Measurements from ENCODE around the gene SMARCA2. TPM values are rescaled to one million over a fixed set of nuclear protein-coding genes. Genes with fewer than 3 reads are reported as not detected.

SMARCA2 gene
- total RNA-seq, 1 donor from 2014 or later = 198 TPM

GRCh38 chr9:2220036-2220435 is 204.9 kb downstream of the SMARCA2 start:
- intact Hi-C loops (cut with DNase I) = no loop called here
- ATAC-seq = no peak
- DNase-seq (ENCODE audit: low spot score) = no peak

- ATAC-seq (peak; percentile 72), DNase-seq (ENCODE audit: low spot score) (no peak)
- intact Hi-C loops (cut with DNase I) = no loop called here
These were observed 212.2 kb downstream of the SMARCA2 start for GRCh38 chr9:2227144-2227867.

GRCh38 chr9:2228132-2228531 is 213.0 kb downstream of the SMARCA2 start:
- peak; percentile 38 for ATAC-seq
- intact Hi-C loops (cut with DNase I) = no loop called here
- no peak for DNase-seq (ENCODE audit: low spot score)

GRCh38 chr9:2228641-2229040 is 213.5 kb downstream of the SMARCA2 start:
- DNase-seq (ENCODE audit: low spot score) (no peak), ATAC-seq (no peak)
- intact Hi-C loops (cut with DNase I) = no loop called here

GRCh38 chr9:2229109-2229721 is 214.1 kb downstream of the SMARCA2 start:
- no peak for ATAC-seq
- intact Hi-C loops (cut with DNase I) = no loop called here
- no peak for DNase-seq (ENCODE audit: low spot score)

GRCh38 chr9:2230362-2230761 is 215.2 kb downstream of the SMARCA2 start:
- no peak for ATAC-seq
- intact Hi-C loops (cut with DNase I) = no loop called here
- DNase-seq (ENCODE audit: low spot score) = no peak

- intact Hi-C loops (cut with DNase I) = no loop called here
- ATAC-seq (no peak), DNase-seq (ENCODE audit: low spot score) (no peak)
These were observed 216.0 kb downstream of the SMARCA2 start for GRCh38 chr9:2231101-2231500.

GRCh38 chr9:2231829-2232228 is 216.7 kb downstream of the SMARCA2 start:
- no peak for DNase-seq (ENCODE audit: low spot score)
- intact Hi-C loops (cut with DNase I) = no loop called here
- ATAC-seq = no peak

GRCh38 chr9:2233274-2233673 is 218.1 kb downstream of the SMARCA2 start:
- intact Hi-C loops (cut with DNase I) = no loop called here
- DNase-seq (ENCODE audit: low spot score) (no peak), ATAC-seq (no peak)

GRCh38 chr9:2234371-2234893 is 219.3 kb downstream of the SMARCA2 start:
- intact Hi-C loops (cut with DNase I) = no loop called here
- no peak for ATAC-seq

GRCh38 chr9:2235623-2236022 is 220.5 kb downstream of the SMARCA2 start:
- ATAC-seq = no peak
- intact Hi-C loops (cut with DNase I) = no loop called here
- no peak for DNase-seq (ENCODE audit: low spot score)

More at GRCh38 chr9:2234371-2234893, 219.3 kb downstream of the SMARCA2 start:
- DNase-seq (ENCODE audit: low spot score) = no peak

GRCh38 chr9:2236850-2237249 is 221.7 kb downstream of the SMARCA2 start:
- ATAC-seq (no peak), DNase-seq (ENCODE audit: low spot score) (no peak)
- intact Hi-C loops (cut with DNase I) = no loop called here

GRCh38 chr9:2241461-2241835 is 226.3 kb downstream of the SMARCA2 start:
- DNase-seq (ENCODE audit: low spot score) (peak; percentile 64), ATAC-seq (peak; percentile 62)
- intact Hi-C loops (cut with DNase I) = no loop called here

GRCh38 chr9:2241836-2242741 is 226.9 kb downstream of the SMARCA2 start:
- ATAC-seq = peak; percentile 96
- DNase-seq (ENCODE audit: low spot score) = peak; percentile 87
- intact Hi-C loops (cut with DNase I) = no loop called here

- ATAC-seq (peak; percentile 17), DNase-seq (ENCODE audit: low spot score) (no peak)
- intact Hi-C loops (cut with DNase I) = no loop called here
These were observed 227.7 kb downstream of the SMARCA2 start for GRCh38 chr9:2242831-2243330.

Data from sciatic nerve (tissue), 2 donors.